Stomach (tissue), 9 donors: Measurements from ENCODE around the gene SIGLEC1. TPM values are rescaled to one million over a fixed set of nuclear protein-coding genes. Genes with fewer than 3 reads are reported as not detected.

Experiments used
- DNase-seq, 2 donors: peaks; one replicate each; pipeline versions ENCODE4 v3.0.0 to v3.0.0-alpha.2; 2013 to 2019
- H3K27ac ChIP-seq, 5 donors: fragments of 200-600 bp in 4 of 5; sonication (generic) in 4 of 5; one replicate each; pipeline ENCODE4 v1.5.1; 2013 to 2019; ENCODE audit warnings: mild to moderate bottlenecking in 1 of 5, moderate library complexity in 1 of 5
- H3K27me3 ChIP-seq, 3 donors: fragments of 200-600 bp; sonication (generic); one replicate each; pipeline ENCODE4 v1.5.1; 2017 to 2019; ENCODE audit warnings: mixed run types in 1 of 3
- H3K36me3 ChIP-seq, 4 donors: fragments of 200-600 bp; sonication (generic); 1 replicate in 3 of 4; 2 replicates in 1 of 4; pipeline ENCODE4 v1.5.1; 2016 to 2019
- H3K4me1 ChIP-seq, 4 donors: fragments of 200-600 bp; sonication (generic); one replicate each; pipeline ENCODE4 v1.5.1; 2016 to 2019
- H3K4me3 ChIP-seq, 4 donors: fragments of 200-600 bp; sonication (generic) in 3 of 4; one replicate each; pipeline ENCODE4 v1.5.1; 2016 to 2019; ENCODE audit warnings: mild to moderate bottlenecking in 1 of 4
- H3K9me3 ChIP-seq, 4 donors: fragments of 200-600 bp; sonication (generic); one replicate each; pipeline ENCODE4 v1.5.1; 2016 to 2019
- EP300 ChIP-seq: sonication (generic); formaldehyde crosslinking; IDR thresholded peaks from one replicate; pipeline ENCODE4 v1.6.1; 2017; ENCODE audit warnings: antibody characterized with exemption
- POLR2A ChIP-seq, 4 donors: fragments of 450-650 bp; IDR thresholded peaks; one replicate each; pipeline ENCODE4 v1.6.1; 2016; ENCODE audit warnings: antibody characterized with exemption in 4 of 4, control low read depth in 2 of 4, mild to moderate bottlenecking in 1 of 4, moderate library complexity in 1 of 4
- POLR2AphosphoS5 ChIP-seq, 3 donors: sonication (generic); formaldehyde crosslinking; IDR thresholded peaks; one replicate each; pipeline ENCODE4 v1.6.1; 2016; ENCODE audit warnings: antibody characterized with exemption in 3 of 3
- WGBS, 5 donors: extraction: QIAGEN DNeasy Blood & Tissue Kit in 3 of 5; methylation state at CpG; one replicate each; pipeline versions ENCODE4 v1.1.5 to v1.1.7; 2013 to 2018; 5-methylcytosine and 5-hydroxymethylcytosine counted together
- intact Hi-C: fragments of 100-400 bp; cut with DNase I; formaldehyde crosslinking; loops from one replicate; pipeline ENCODE4 v1.15.1; 2023; ENCODE audit warnings: low total_unique reads
- polyA plus RNA-seq, 3 donors: library from polyadenylated mRNA; stranded (reverse); fragments of 200-250 nt; gene quantifications; one replicate each; pipeline ENCODE4 v1.2.3, GENCODE V29; 2013
- total RNA-seq, 5 donors: library from RNA; depleted of rRNA; stranded (reverse); fragments of >200 nt; gene quantifications; one replicate each; pipeline versions ENCODE4 v1.1.0 to v1.2.3, GENCODE V29; 2014 to 2016
- TF ChIP-seq, protein P1 (sequence below), 7 experiments: fragments of 450-650 bp in 4 of 7; fragments of 200-600 bp in 3 of 7; sonication (generic) in 3 of 7; IDR thresholded peaks; one replicate each; pipeline ENCODE4 v1.5.1; 2016 to 2019; ENCODE audit warnings: antibody characterized with exemption in 7 of 7, control low read depth in 2 of 7, mild to moderate bottlenecking in 1 of 7
- donor health status: healthy with polysubstance abuse.
- donor health status: Bipolar disorder and iron deficiency.
- donor health status: healthy.

The SIGLEC1 gene
- total and polyA plus RNA-seq, 8 donors, result 1.4 to 22.2 (median 1.8) TPM

DNA sequence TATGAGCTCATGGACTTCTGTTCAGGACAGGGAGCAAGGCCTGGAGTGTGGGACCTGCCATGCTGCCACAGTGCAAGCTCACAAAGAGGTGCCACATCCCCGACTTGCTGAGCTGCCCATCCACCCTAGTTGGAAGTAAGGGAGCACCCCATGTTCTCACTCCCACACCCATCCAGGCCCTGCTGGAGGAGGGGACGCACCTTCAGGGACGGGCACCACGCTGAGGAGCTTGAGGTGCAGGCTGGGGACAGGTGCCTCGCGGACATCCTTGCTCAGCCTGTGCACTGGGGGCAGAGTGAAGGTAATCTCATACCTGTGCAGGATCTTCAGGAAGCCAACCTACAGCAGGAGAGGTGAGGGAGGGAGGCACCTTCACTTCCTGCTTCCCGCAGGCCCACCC lies 42.9 kb upstream of the SIGLEC1 start:
- DNase-seq, result peak in 1 of 2 donors; percentile 3
- intact Hi-C loops, result loop anchor here (10.0 kb wide), 1 partner anchor 100 kb away; no protein-coding TSS in a partner anchor
- Histone ChIP-seq H3K27ac (peak overlapping the region in 1 of 5 donors; percentile 11), H3K27me3 (peaks cover 0 to 12% (median 5%) of the 10 kb centered on the region in 3 donors), H3K4me3 (no peak overlapping the region), H3K9me3 (no peaks in the 10 kb centered on the region), H3K36me3 (peaks cover 16 to 74% (median 45%) of the 10 kb centered on the region in 4 donors), H3K4me1 (peaks cover 8 to 48% (median 20%) of the 10 kb centered on the region in 4 donors)
- WGBS, 5 donors, result 83 to 93% (median 89%) methylated on average over 4 to 7 of the region's 7 CpGs
- TF ChIP-seq EP300 (no peak), POLR2A (IDR thresholded peaks at IDR 0.05) (no peak), POLR2AphosphoS5 (IDR thresholded peaks at IDR 0.05) (no peak)
- TF ChIP-seq, protein P1, sequence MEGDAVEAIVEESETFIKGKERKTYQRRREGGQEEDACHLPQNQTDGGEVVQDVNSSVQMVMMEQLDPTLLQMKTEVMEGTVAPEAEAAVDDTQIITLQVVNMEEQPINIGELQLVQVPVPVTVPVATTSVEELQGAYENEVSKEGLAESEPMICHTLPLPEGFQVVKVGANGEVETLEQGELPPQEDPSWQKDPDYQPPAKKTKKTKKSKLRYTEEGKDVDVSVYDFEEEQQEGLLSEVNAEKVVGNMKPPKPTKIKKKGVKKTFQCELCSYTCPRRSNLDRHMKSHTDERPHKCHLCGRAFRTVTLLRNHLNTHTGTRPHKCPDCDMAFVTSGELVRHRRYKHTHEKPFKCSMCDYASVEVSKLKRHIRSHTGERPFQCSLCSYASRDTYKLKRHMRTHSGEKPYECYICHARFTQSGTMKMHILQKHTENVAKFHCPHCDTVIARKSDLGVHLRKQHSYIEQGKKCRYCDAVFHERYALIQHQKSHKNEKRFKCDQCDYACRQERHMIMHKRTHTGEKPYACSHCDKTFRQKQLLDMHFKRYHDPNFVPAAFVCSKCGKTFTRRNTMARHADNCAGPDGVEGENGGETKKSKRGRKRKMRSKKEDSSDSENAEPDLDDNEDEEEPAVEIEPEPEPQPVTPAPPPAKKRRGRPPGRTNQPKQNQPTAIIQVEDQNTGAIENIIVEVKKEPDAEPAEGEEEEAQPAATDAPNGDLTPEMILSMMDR (IDR thresholded peaks at IDR 0.05), result no peak

DNA sequence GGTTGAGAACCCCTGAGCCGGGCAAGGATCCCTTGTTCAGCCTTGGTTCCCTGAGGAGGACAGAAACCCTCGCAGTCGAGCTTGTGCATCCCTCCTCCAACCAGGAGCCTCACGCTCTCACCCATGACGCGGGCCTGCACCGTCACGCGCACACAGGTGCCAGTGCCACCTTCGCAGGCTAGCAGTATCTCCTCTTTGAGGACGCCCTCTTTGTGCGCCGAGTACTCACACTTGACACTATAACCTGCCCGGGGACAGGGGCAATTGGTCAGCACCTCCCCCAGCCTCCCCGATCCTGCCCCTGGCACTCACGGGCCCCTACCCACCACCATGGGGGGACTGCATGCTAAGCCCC lies 41.9 kb upstream of the SIGLEC1 start:
- DNase-seq, result peak in 1 of 2 donors; percentile 4
- WGBS, 5 donors, result 90 to 94% (median 93%) methylated on average over 10 to 16 of the region's 16 CpGs
- H3K36me3 ChIP-seq, result peaks cover 16 to 78% (median 47%) of the 10 kb centered on the region in 4 donors
- no peak for TF ChIP-seq POLR2AphosphoS5 (IDR thresholded peaks at IDR 0.05)
- intact Hi-C loops, result loop anchor here (10.0 kb wide), 1 partner anchor 101 kb away; no protein-coding TSS in a partner anchor
- H3K27ac ChIP-seq, result peak overlapping the region in 1 of 5 donors; percentile 42
- H3K27me3 ChIP-seq, result peaks cover 0 to 22% (median 13%) of the 10 kb centered on the region in 3 donors
- H3K4me3 ChIP-seq, result no peak overlapping the region
- no peaks in the 10 kb centered on the region for H3K9me3 ChIP-seq
- peaks cover 16 to 49% (median 29%) of the 10 kb centered on the region in 4 donors for H3K4me1 ChIP-seq

DNA sequence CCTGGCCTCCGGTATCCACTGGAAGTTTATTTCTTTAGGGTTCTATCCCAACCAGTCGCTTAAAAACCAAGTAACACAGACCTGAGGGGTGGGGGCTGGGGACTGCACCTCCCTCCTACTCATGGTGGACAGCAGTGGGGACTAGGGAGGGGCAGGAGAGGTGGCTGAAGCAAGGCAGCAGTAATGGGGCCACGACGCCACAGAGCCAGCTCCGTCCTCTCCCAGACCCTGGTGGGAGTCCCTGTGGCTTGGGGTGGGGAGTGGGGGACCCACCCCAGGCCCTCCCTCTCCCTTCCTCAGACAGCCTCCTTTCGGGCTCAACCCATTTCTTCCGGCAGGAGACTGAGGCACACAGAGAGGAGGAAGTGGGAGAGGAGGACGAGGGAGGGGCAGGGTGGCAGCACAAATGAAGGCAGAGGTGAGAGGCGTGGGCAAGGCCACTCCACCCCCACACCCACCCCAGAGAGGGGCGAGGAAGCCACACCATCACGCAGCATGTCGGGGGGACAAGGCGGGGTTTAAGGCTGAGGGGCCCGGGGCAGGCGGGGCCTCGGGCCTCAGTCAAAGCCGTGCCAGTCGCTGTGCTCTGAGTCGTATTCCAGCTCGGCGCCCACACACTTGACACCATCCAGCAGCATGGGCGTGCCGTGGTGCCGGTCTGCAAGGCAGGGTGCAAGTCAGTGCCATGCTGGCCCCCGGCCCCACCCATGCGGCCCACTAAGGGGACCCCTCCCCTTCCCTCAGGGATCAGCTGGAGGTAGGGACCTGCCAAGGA lies 41.3 kb upstream of the SIGLEC1 start:
- H3K36me3 ChIP-seq, result peaks cover 16 to 76% (median 44%) of the 10 kb centered on the region in 4 donors
- no peak overlapping the region for H3K4me3 ChIP-seq
- DNase-seq, result peak in 1 of 2 donors; percentile 20
- H3K27ac ChIP-seq, result peak overlapping the region in 1 of 5 donors; percentile 42
- TF ChIP-seq POLR2A (IDR thresholded peaks at IDR 0.05), result no peak
- TF ChIP-seq, protein P1 (IDR thresholded peaks at IDR 0.05), result no peak
- TF ChIP-seq EP300, result no peak
- TF ChIP-seq POLR2AphosphoS5 (IDR thresholded peaks at IDR 0.05), result no peak
- H3K27me3 ChIP-seq, result peaks cover 0 to 22% (median 13%) of the 10 kb centered on the region in 3 donors
- WGBS, 5 donors, result 80 to 92% (median 85%) methylated on average over 10 to 26 of the region's 26 CpGs
- intact Hi-C loops, result loop anchor here (10.0 kb wide), 1 partner anchor 101 kb away; no protein-coding TSS in a partner anchor
- peaks cover 16 to 50% (median 29%) of the 10 kb centered on the region in 4 donors for H3K4me1 ChIP-seq
- no peaks in the 10 kb centered on the region for H3K9me3 ChIP-seq

- intact Hi-C loops, result loop anchor here (10.0 kb wide), 1 partner anchor 102 kb away; no protein-coding TSS in a partner anchor
- Histone ChIP-seq H3K4me3 (no peak overlapping the region), H3K36me3 (peaks cover 13 to 70% (median 39%) of the 10 kb centered on the region in 4 donors), H3K27me3 (peaks cover 0 to 22% (median 13%) of the 10 kb centered on the region in 3 donors), H3K4me1 (peaks cover 16 to 50% (median 29%) of the 10 kb centered on the region in 4 donors), H3K9me3 (no peaks in the 10 kb centered on the region), H3K27ac (peak overlapping the region in 1 of 5 donors; percentile 46)
- 40 to 53% (median 47%) methylated on average over 4 of the region's 4 CpGs for WGBS, 5 donors
- DNase-seq, result peak; percentile 70 to 90
- no peak for TF ChIP-seq POLR2AphosphoS5 (IDR thresholded peaks at IDR 0.05)
- TF ChIP-seq, protein P1 (IDR thresholded peaks at IDR 0.05), result peak in 5 of 7 experiments; percentile 57 to 75 (median 69)
Observed at GRCh38 chr20:3753098-3753497, 40.7 kb upstream of the SIGLEC1 start.
